GM12873 (cell line): Measurements from ENCODE around the gene IL22RA2.

Source experiments
- TF ChIP-seq, protein P1 (sequence below): IDR thresholded peaks from 2 replicates; pipeline ENCODE4 v1.5.1; 2012; ENCODE audit warnings: low read depth, mild to moderate bottlenecking, moderate library complexity, low read length, control low read depth; ENCODE audit not compliant: insufficient read depth; ENCODE audit errors: missing control alignments

The IL22RA2 gene

DNA sequence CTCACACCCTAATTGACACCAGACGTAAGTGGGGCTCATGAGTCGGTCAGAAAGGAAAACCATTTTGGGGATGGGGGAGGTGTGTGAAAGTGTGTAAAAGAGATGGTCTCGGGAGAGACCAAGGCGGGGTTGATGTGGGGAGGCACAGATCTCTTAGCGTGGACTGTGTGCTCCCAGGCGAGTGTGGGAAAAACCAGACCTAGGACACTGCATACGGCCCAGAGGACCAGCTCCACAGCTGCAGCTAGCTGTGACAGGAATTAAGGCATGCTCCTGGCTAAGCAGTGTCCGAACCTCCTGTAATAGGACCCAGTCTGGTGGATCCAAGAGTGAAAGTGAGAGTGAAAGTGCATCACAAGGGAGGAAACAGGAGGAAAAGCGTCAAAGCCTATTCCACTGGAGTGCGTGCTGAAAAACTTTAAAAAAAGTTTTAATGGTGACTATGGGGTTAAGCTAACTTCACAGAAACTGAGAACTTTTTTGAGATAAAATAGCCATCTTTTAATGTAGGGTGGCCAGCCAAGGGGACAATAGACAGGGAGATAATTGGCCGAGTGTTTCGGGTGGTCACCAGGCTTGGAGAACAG lies 9.6 kb downstream of the IL22RA2 start:
- TF ChIP-seq, protein P1, sequence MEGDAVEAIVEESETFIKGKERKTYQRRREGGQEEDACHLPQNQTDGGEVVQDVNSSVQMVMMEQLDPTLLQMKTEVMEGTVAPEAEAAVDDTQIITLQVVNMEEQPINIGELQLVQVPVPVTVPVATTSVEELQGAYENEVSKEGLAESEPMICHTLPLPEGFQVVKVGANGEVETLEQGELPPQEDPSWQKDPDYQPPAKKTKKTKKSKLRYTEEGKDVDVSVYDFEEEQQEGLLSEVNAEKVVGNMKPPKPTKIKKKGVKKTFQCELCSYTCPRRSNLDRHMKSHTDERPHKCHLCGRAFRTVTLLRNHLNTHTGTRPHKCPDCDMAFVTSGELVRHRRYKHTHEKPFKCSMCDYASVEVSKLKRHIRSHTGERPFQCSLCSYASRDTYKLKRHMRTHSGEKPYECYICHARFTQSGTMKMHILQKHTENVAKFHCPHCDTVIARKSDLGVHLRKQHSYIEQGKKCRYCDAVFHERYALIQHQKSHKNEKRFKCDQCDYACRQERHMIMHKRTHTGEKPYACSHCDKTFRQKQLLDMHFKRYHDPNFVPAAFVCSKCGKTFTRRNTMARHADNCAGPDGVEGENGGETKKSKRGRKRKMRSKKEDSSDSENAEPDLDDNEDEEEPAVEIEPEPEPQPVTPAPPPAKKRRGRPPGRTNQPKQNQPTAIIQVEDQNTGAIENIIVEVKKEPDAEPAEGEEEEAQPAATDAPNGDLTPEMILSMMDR, result no peak

DNA sequence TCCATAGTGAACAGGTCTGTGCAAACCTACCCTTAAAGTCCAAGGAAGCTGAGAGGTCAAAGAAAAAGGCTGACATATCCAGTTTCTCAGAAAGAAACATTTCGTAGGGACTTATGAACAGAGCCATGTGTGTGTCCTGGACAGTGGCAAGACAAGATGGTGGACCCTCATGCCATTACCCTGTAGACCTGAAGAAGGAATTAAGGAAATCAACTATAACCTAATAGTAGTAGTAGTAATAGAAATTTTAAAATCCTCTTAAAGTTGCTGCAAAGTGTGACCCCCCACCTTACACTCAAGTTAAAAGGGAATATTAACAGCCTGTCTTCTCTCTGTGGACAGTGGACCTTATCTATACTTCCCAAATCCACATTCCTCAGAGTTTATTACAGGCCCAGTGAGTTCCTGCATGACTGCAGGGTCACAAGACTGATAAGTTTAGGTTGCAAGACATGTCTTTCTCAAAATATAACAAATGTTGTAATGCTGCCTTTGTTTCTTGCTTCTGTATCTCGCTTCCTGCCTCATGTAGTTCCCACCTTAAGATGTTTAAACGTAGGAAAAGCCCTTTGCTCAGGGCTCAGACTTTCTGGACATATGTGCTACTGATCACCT lies 10.6 kb downstream of the IL22RA2 start:
- TF ChIP-seq, protein P1, result no peak

DNA sequence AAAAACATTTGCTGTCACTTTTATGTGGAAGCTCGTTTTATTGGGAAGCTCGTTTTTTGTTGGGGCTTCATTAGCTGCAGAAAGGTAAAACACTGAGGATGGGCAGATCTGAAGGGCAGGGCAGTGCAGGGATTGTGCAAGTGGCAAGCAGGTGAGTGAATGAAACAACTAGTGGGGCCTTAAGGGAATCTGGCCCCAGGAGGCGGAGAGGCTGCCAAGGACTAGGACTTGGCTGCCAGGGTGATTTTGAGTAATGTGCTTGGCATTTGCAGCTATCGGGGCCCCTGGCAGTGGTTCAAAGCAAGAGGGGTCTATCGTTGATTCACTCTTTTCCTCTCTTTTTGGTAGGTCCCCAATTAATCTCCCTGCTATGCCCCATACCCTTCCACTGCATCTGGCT lies 11.5 kb downstream of the IL22RA2 start:
- TF ChIP-seq, protein P1, result no peak

DNA sequence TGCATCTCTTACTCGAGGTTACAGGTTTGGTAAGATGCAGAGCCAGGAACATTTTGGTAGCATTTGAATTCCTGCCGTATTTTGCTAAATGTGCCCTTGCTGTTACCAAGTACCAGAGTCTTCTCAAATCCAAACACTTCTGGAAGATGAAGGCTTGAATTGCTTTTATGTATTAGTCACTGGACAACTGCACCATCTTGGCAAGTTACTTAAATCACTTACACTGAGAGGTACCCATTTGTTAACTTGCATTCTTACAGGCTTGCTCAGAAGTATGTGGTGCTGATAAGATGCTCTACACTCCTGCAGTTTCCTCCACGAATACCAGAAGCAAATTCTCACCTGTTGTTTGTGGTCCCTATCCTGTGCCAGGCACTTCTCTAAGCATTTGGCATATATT lies 12.7 kb downstream of the IL22RA2 start:
- TF ChIP-seq, protein P1, result no peak

DNA sequence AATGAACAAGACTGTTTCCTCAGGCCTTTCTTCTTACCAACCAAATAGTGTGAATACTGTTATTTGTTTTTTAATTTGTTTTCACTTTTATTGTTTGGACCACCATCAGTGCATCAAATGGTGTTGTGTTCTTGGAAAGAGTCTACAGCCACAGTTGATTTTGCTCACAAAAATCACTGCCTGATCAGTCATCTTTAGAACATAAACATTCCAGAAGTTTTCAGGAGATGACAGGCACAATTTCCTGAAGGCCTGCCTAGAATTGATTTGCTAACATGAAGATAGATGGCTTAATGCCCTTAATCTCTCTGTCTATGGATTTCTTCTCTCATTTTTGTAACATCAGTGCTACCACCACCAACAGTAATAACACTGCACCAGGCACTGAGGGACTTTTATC lies 13.5 kb downstream of the IL22RA2 start:
- TF ChIP-seq, protein P1, result no peak

DNA sequence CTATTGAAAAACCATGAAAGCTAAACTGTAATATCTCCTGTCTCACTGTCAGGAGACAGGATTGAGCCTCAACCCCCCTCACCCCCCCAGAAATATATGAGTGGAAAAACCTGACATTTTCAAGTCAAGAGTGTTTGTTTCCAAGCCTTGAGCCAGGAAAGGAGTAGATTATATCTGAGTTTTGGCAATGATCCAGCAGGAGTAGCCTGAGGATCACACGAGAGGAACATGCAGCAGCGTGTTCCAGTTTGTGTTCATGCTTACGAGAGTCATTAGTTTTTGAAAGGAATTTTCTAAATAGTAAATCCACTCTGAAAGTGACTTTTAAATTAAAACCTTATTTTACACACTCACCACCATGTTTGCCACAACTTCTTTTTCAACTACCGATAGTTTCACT lies 15.8 kb downstream of the IL22RA2 start:
- TF ChIP-seq, protein P1, result no peak

DNA sequence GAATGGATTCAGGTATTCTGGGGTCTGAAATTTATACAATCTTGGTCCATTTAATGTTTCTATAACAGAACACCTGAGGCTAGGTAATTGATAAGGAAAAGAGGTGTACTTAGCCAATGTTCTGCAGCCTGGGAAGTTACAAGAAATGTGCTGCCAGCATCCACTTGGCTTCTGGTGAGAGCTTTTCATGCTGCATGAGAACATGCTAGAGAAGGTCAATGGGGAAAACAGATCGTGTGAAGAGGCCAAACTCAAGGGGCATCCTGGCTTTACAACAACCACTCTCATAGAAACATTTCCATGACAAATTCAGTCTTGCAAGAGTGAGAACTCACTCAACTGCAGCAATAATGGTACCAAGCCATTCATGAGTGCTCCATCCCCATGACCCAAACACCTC lies 16.8 kb downstream of the IL22RA2 start:
- TF ChIP-seq, protein P1, result no peak
